Dendritic cell treated with granulocyte-macrophage colony-stimulating factor and Interleukin-4, amounts not matched to agents 40 ng/mL and 50 ng/mL, for 4 days (primary cell): ENCODE results near the gene NDOR1.

Source experiments
- H3K27ac Mint-ChIP-seq: one replicate; pipeline ENCODE4 v1.8.0; 2022; ENCODE audit warnings: mild to moderate bottlenecking, mixed read lengths
- H3K27me3 Mint-ChIP-seq: one replicate; pipeline ENCODE4 v1.8.0; 2022; ENCODE audit warnings: mild to moderate bottlenecking, mixed read lengths
- H3K36me3 Mint-ChIP-seq: one replicate; pipeline ENCODE4 v1.8.0; 2022; ENCODE audit warnings: low read depth, mixed read lengths
- H3K4me1 Mint-ChIP-seq: one replicate; pipeline ENCODE4 v1.8.0; 2022; ENCODE audit warnings: low read depth, mixed read lengths
- H3K4me3 Mint-ChIP-seq: one replicate; pipeline ENCODE4 v1.8.0; 2022; ENCODE audit warnings: mild to moderate bottlenecking, moderate library complexity, mixed read lengths
- H3K9me3 Mint-ChIP-seq: one replicate; pipeline ENCODE4 v1.8.0; 2022; ENCODE audit warnings: mixed read lengths
- intact Hi-C: fragments of 100-400 bp; cut with micrococcal nuclease; formaldehyde crosslinking; loops from one replicate; pipeline ENCODE4 v1.15.0; 2022

NDOR1 gene

DNA sequence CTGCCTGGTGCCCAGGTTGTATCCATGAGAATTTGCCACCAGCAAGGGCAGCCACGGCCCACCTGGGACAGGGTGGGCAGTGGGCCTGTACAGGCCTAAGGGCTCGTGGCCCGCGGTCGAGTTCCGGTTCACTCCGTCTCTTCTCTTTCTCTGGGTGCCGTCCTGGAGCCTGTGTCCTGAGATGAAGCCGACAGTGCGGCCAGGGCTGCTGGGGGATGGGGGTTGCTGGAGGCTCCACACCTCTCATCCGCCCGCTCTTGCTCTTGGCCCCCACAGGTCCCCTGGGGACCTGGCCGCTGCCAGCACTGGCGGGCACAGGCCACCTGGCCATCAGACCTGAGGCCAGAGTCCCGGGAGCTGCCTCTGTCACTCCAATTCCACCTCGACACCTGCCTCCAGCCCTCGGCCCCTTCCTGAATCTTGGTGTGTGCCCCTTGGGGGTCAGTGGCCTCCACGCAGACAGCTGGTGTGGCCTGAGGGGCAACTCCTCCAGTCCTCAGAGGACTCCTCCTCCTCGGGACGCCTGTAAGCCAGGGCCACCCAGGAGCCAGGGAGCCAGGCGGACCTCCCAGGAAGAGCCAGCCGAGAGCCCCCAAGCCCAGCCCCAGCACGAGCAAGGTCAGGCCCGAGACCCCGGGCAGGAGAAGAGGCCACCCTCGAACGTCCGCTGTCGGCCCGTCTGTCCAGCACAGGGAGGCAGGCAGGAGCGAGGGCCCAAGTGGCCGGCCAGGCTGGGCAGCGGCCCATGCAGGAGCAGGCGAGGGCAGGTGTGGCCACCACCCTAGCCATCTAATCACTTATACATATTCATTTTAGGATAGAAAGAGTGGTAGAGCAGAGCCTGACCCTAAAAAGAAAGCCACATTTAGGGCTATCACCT, 40.9 kb upstream of the NDOR1 start:
- H3K36me3 Mint-ChIP-seq: no peaks in the 10 kb centered on the region
- H3K27me3 Mint-ChIP-seq: peaks cover 88% of the 10 kb centered on the region
- no peak overlapping the region for H3K27ac Mint-ChIP-seq
- intact Hi-C loops: no loop called here
- H3K4me1 Mint-ChIP-seq: peaks cover 8% of the 10 kb centered on the region
- H3K4me3 Mint-ChIP-seq: no peak overlapping the region
- no peaks in the 10 kb centered on the region for H3K9me3 Mint-ChIP-seq

DNA sequence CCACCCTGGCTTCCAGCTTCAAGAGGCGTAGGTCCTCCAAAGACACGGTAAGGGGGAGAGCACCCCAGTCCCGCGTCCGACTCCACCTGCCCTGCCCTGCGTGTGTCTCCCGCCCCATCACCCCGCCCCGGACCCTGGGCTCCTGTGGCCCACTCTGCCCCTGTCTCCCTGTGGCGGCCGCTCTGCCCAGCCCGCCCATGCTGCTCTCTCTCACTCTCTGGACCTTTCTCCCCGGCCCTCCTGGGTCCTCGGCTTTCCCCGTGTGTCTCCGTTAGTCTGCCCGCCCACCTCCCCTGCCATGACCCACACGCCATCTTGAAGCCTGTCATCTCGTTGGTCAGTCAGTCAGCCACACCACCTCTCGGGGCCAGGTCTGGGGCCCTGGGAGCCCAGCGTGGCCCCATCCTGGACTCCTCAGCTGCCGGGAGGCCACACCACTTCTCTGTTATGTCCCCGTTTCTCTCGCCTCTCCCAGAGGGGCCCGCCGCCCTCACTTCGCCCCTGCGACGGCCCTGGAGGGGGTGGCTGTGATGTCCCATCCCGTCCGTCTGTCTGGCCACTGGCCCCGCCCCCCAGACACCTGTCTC, 40.2 kb upstream of the NDOR1 start:
- Mint-ChIP-seq H3K4me1 (peaks cover 8% of the 10 kb centered on the region), H3K27me3 (peaks cover 86% of the 10 kb centered on the region), H3K4me3 (no peak overlapping the region), H3K36me3 (no peaks in the 10 kb centered on the region), H3K27ac (no peak overlapping the region), H3K9me3 (no peaks in the 10 kb centered on the region)
- intact Hi-C loops: no loop called here

GRCh38 chr9:137166380-137167229, 38.9 kb upstream of the NDOR1 start:
- H3K27me3 Mint-ChIP-seq: peaks cover 86% of the 10 kb centered on the region
- intact Hi-C loops: no loop called here

GRCh38 chr9:137167277-137167746, 38.2 kb upstream of the NDOR1 start:
- Mint-ChIP-seq H3K27me3 (peaks cover 90% of the 10 kb centered on the region), H3K4me1 (peaks cover 8% of the 10 kb centered on the region), H3K9me3 (no peaks in the 10 kb centered on the region), H3K4me3 (no peak overlapping the region), H3K36me3 (no peaks in the 10 kb centered on the region), H3K27ac (no peak overlapping the region)
- intact Hi-C loops: no loop called here

More at GRCh38 chr9:137166380-137167229, 38.9 kb upstream of the NDOR1 start:
- Mint-ChIP-seq H3K9me3 (no peaks in the 10 kb centered on the region), H3K4me3 (no peak overlapping the region), H3K4me1 (peaks cover 8% of the 10 kb centered on the region), H3K27ac (no peak overlapping the region), H3K36me3 (no peaks in the 10 kb centered on the region)

DNA sequence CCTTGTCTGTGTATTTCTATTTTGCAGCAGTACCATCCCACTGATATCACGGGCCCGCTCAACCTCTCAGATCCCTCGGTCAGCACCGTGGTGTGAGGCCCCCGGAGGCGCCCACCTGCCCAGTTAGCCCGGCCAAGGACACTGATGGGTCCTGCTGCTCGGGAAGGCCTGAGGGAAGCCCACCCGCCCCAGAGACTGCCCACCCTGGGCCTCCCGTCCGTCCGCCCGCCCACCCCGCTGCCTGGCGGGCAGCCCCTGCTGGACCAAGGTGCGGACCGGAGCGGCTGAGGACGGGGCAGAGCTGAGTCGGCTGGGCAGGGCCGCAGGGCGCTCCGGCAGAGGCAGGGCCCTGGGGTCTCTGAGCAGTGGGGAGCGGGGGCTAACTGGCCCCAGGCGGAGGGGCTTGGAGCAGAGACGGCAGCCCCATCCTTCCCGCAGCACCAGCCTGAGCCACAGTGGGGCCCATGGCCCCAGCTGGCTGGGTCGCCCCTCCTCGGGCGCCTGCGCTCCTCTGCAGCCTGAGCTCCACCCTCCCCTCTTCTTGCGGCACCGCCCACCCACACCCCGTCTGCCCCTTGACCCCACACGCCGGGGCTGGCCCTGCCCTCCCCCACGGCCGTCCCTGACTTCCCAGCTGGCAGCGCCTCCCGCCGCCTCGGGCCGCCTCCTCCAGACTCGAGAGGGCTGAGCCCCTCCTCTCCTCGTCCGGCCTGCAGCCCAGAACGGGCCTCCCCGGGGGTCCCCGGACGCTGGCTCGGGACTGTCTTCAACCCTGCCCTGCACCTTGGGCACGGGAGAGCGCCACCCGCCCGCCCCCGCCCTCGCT, 37.5 kb upstream of the NDOR1 start:
- peaks cover 8% of the 10 kb centered on the region for H3K4me1 Mint-ChIP-seq
- no peaks in the 10 kb centered on the region for H3K36me3 Mint-ChIP-seq
- intact Hi-C loops: no loop called here
- no peak overlapping the region for H3K27ac Mint-ChIP-seq
- H3K4me3 Mint-ChIP-seq: no peak overlapping the region
- peaks cover 90% of the 10 kb centered on the region for H3K27me3 Mint-ChIP-seq
- H3K9me3 Mint-ChIP-seq: no peaks in the 10 kb centered on the region

DNA sequence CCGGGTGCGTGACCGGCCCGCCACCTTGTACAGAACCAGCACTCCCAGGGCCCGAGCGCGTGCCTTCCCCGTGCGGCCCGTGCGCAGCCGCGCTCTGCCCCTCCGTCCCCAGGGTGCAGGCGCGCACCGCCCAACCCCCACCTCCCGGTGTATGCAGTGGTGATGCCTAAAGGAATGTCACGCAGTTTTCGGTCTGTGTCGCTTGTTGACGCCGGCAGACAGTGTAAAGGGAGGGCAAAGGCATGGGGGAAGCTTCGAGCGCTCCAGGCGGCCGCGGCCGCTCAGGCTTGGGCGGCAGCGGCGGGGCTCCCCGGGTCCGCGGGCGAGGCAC, 37.0 kb upstream of the NDOR1 start:
- intact Hi-C loops: no loop called here
- H3K4me1 Mint-ChIP-seq: peaks cover 8% of the 10 kb centered on the region
- H3K36me3 Mint-ChIP-seq: no peaks in the 10 kb centered on the region
- no peak overlapping the region for H3K4me3 Mint-ChIP-seq
- peaks cover 90% of the 10 kb centered on the region for H3K27me3 Mint-ChIP-seq
- no peak overlapping the region for H3K27ac Mint-ChIP-seq
- no peaks in the 10 kb centered on the region for H3K9me3 Mint-ChIP-seq

DNA sequence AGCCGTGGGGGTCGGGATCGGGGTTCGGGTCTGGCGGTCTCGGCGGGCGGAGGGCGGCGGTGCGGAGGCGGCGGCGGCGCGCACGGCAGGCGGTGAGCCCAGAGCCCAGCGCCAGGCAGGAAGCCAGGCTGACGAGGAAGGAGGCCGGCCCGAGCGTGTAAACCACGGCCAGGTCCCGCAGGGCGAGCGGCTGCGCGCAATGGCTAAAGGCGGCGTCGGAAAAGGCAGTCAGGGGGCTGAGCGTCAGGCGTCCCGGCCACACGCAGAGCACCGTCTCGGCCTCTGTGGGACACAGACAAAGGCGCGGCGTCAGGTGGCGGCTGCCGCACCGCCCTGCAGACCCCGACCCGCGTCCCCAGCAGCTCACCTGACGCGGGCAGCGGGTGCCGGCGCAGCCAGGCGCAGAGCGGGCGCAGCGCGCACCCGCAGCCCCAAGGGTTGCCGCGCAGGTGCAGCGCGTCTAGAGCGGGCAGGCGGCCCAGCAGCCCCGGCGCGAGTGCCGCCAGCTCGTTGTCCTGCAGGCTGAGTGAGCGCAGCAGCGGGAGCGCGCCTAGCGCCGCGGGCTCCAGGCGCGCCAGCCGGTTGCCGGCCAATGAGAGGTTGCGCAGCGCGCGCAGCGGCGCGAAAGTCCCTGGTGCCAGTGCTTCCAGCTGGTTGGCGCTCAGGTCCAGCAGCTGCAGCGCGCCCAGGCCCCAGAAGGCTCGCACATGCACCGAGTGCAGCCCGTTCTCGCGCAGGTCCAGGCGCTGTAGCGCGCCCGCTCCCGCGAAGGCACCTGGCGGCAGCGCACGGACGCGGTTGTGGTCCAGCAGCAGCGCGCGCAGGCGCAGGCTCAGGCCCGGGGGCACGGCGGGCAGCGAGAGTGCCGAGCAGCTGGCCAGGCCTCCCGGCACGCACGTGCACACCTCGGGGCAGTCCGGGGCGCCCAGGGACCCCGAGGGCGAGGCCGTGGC, 36.3 kb upstream of the NDOR1 start:
- H3K27me3 Mint-ChIP-seq: peaks cover 88% of the 10 kb centered on the region
- H3K36me3 Mint-ChIP-seq: no peaks in the 10 kb centered on the region
- H3K27ac Mint-ChIP-seq: no peak overlapping the region
- H3K4me3 Mint-ChIP-seq: no peak overlapping the region
- intact Hi-C loops: no loop called here
- no peaks in the 10 kb centered on the region for H3K9me3 Mint-ChIP-seq
- H3K4me1 Mint-ChIP-seq: peaks cover 8% of the 10 kb centered on the region

GRCh38 chr9:137169896-137170358, 35.6 kb upstream of the NDOR1 start, which contains the start of gene LRRC26:
Gene LRRC26 (minus strand): TSS chr9:137170051. CDS start chr9:137169943, 108 bp downstream.
- intact Hi-C loops: loop anchor here (10.0 kb wide), 1 partner anchor 45 kb away; no protein-coding TSS in a partner anchor
- Mint-ChIP-seq H3K9me3 (no peaks in the 10 kb centered on the region), H3K36me3 (no peaks in the 10 kb centered on the region), H3K27me3 (peaks cover 81% of the 10 kb centered on the region), H3K4me3 (no peak within 1 kb of the TSS), H3K4me1 (peaks cover 8% of the 10 kb centered on the region), H3K27ac (no peak within 1 kb of the TSS)

- Mint-ChIP-seq H3K36me3 (no peaks in the 10 kb centered on the region), H3K4me3 (no peak overlapping the region), H3K9me3 (no peaks in the 10 kb centered on the region), H3K4me1 (peaks cover 8% of the 10 kb centered on the region), H3K27me3 (peaks cover 74% of the 10 kb centered on the region), H3K27ac (no peak overlapping the region)
- intact Hi-C loops: loop anchor here (10.0 kb wide), 1 partner anchor 46 kb away; no protein-coding TSS in a partner anchor
Measured at GRCh38 chr9:137170486-137171148, 34.9 kb upstream of the NDOR1 start.

GRCh38 chr9:137171149-137171900, 34.2 kb upstream of the NDOR1 start:
- Mint-ChIP-seq H3K36me3 (no peaks in the 10 kb centered on the region), H3K27me3 (peaks cover 69% of the 10 kb centered on the region), H3K4me3 (no peak overlapping the region), H3K9me3 (no peaks in the 10 kb centered on the region), H3K27ac (no peak overlapping the region), H3K4me1 (peaks cover 8% of the 10 kb centered on the region)
- intact Hi-C loops: loop anchor here (10.0 kb wide), 1 partner anchor 47 kb away; no protein-coding TSS in a partner anchor
